Measurements from ENCODE around the gene CTDSPL2.
A peak's percentile ranks its signal among the peaks of the same experiment; 100 is the strongest.
"Not testable (repeated sequence)": the region's sequence is repeated elsewhere in the genome, so short reads cannot be mapped to it uniquely, and the experiment has no call there.

CTDSPL2 gene

DNA sequence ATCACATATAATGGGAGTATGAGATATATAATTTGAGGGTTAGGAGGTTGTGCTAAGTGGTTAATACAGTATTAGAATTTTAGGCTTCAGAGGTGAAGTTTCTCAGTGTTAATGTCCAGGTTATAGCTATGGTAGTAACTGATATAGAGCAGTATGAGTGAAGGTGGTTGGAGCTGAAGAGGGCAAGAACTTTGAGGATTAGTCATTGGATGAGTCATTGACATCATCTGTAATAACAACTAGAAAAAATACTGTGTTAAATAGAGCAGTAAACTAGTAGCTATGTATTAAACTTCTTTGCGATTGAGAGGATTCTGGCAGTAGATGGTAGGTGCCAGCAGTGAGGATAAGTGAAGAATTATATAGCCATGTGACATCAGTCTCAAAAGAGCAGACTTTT is 62.0 kb downstream of the CTDSPL2 start:
- peak; percentile 33 for DNase-seq

DNA sequence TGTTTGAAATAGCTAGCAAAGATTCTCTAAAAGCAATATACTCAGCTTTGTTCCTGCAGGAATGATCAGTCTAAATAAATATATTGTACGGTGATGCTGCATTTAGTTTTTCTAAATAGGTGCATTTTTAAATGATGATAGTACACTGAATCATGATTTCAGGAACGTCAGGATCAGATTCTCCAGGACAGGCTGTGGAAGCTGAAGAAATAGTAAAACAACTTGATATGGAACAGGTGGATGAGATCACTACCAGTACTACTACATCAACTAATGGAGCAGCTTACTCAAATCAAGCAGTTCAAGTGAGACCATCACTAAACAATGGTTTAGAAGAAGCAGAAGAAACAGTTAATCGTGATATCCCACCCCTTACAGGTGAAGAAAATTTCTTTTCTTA is 63.2 kb downstream of the CTDSPL2 start:
- DNase-seq, result no peak

DNA sequence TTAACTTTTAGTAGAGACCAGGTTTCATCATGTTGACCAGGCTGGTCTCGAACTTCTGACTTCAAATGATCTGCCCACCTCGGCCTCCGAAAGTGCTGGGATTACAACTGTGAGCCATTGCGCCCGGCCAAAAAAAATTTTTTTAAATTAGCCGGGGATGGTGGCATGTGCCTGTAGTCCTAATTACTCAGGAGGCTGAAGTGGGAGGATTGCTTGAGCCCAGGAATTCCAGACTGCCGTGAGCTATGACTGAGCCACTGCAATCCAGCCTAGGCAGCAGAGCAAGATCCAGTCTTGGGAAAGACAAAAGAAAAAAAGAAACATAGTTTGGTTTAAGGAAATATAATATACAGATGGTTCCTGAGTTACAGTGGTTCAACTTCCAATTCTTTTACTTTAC is 64.6 kb downstream of the CTDSPL2 start:
- DNase-seq, result no peak

DNA sequence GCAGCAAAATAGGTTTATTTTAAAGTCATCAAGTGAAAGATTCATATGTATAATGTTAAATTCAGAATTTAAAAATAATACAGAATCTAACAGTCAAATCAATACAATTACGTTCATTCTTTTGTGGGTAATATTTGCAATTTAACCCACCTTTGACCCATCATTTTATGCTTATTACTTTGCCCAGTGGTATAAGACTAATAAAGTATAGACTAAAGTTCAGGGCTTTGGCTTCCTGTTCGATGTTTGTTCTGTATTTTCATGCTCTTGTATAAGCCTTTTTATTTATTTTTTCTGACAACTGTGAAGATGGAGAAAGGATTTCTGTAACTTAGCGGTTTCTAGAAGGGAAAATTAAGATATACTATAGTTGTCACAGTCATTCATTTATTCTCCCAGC is 65.2 kb downstream of the CTDSPL2 start:
- DNase-seq, result no peak

DNA sequence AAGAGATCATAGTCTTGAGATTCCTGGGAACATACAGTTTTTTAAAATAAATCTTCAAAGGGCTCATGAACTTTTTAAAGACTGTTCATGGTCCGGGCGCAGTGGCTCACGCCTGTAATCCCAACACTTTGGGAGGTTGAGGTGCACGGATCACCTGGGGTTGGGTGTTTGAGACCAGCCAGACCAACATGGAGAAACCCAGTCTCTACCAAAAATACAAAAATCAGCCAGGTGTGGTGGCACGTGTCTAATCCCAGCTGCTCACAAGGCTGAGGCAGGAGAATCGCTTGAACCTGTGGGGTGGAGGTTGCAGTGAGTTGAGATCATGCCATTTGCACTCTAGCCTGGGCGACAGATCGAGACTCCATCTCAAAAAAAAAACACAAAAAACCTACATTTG is 68.1 kb downstream of the CTDSPL2 start:
- no peak for DNase-seq

DNA sequence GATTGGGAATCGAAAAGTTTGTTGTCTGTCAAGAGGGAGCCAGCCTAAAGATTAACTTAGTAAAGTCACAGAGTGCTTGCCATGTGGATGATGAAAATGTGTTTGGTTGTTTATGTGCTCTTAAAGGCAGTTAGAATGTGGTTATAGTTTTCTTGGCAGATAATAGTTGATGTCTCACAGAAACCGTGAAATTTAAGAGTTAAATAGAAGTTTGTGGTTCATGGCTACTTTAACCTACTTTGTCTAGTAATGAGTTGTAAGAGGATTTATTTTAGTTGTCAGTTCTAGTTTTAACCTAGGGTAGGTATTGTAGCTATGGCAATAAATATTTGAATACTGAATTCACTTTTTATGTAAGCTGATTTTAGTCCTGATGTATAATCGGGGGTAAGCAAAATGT is 73.1 kb downstream of the CTDSPL2 start:
- DNase-seq, result no peak

DNA sequence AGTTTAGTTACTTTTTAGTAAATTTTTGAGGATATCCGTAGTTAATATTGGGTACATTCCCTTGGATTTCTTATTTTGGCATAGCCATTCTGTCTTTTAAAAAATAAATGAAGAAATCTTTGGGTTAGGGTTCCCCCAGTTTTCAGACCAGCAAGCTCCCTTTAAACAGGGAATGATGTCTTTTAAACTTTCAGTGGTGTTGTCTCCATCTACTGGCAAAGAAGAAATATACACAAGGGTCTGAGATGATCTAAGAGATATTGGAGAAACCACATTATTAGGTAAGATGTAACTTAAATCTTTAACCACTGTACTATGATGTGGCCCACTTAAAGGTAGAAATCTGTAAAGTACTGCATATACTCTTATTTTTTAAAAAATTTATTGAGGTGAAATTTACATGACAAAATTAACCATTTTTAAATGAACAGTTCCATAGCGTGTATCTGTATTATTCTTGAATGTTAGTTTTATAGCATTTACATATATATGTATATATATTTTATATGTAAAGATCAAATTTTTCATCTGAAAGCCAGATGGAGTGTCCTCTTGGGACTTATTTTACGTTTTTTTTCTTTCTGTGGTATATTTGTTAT is 74.4 kb downstream of the CTDSPL2 start:
- peak; percentile 53 for DNase-seq

DNA sequence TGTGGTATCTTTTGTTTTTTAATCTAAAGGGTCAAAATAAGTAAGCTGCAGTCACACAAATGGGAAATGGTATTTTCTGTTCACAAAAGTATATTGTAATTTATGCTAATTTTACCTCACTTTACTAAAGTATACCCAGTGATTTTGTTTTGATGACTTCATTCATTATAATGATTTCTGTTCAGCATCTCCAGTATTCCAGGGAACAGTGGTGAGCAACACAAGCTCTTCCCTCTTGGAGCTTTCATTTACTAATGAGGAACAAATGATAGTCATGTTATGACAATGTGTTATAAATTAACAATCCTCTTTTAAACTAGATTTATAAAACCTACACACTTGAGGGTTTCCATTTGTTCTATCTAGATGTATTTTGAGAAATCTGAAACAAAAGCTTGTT is 89.0 kb downstream of the CTDSPL2 start:
- no peak for DNase-seq

DNA sequence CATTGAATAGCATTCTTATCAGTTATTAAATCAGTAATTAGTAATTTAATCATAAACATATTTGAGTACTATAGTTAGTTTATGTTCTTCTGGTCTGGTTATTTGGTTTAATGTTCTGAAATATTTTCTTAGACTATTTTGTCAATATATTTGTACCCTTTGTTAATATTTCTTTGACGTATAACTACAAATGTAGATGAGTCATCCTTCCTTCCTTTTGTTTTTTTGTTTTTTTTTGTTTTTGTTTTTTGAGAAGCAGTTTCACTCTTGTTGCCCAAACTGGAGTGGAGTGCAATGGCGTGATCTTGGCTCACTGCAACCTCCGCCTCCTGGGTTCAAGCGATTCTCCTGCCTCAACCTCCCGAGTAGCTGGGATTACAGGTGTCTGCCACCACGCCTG is 92.1 kb downstream of the CTDSPL2 start:
- no peak for DNase-seq

DNA sequence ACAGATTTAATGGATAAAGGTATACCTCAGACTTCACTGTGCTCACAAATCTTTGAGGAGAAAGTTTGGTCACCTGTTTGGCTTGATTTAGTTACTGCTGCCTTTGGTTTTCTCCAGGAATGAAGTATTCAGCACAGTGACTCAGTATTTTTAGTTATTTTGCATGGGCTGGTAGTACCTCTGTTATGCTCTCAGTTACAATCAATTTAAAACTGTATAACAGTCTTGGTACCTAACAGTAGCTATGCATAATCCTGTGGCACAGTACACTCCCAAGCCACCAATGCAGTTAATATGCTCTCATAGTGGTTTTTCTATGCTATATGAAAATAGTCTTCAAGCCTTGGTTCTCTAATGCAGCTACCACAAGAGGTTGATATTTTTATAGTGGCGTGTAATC is 97.6 kb downstream of the CTDSPL2 start:
- DNase-seq, result no peak

DNA sequence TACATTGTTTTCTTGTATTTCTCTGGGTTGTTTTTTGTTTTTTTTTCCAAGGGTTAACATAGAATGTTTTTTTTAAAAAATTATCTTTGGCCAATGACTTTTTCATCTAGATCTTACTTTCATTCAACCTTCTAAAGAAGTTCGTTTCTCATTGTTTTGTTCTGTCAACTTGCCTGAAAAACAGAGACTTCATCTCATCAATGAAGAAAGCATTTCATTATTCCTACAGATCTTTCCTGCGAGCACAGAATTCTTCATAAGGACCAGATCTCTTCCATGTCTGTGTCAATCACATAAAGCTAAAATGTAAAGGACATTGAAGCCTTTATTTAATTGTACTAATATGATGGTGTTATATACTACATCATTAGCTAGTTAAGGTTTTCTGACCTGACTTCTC is 99.8 kb downstream of the CTDSPL2 start:
- DNase-seq, result no peak

DNA sequence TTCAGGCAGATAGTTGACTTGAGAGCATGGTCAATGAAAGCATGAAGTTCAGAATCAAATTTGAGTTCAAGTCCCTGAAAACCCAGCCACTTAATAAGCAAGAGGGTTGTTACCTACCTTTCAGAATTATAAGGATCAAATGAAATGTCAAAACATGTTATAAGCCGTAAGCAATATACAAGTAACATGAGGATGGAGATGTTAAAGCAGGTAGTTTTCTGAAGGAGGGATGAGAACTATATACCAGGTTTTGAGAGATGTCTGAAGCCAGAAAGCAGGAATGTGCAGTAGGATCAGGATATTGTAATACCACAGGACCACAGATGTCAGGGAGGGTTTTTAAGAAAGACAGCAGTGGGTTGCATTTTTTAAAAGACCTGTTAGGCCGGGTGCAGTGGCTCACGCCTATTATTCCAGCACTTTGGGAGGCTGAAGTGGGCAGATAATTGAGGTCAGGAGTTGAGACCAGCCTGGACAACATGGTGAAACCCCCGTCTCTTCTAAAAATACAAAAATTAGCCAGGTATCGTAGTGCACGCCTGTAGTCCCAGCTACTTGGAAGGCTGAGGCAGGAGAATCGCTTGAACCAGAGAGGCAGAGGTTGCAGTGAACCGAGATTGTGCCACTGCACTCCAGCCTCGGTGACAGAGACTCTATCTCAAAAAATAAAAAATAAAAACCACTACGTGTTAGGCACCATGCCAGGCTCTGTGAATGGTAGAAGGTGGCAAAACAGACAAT is 102.6 kb downstream of the CTDSPL2 start:
- no peak for DNase-seq

DNA sequence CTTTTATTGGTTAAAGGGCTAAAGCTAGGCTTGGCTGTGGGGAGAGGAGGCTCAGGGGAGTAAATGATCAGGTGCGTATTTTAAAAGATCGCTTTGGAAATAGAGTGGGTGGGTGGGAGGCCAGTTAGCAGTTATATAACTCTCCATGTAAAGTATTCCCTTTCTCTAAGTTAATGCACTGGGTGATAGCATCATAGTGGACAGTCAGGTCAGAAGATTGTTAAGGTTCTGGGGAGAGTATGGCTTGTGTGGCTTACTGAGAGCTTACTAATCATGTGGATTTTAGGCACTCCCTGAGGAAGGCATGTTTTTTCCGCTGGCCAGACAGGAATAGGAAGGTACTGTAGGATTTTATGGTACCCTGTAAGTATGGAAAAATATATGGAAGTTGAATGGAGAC is 103.2 kb downstream of the CTDSPL2 start:
- DNase-seq, result no peak

DNA sequence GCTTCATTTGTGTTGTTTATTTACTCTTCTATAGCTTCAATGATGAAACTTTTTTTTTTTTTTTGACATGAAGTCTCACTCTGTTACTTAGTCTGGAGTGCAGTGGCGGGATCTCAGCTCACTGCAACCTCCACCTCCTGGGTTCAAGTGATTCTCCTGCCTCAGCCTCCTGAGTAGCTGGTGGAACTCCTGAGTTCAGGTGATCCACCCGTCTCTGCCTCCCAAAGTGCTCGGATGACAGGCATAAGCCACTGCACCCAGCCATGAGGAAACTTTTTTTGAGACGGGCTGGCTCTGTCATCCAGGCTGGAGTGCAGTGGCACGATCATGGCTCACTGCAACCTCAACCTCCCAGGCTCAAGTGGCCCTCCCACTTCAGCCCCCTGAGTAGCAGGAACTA is 104.8 kb downstream of the CTDSPL2 start:
- DNase-seq, result not testable (repeated sequence)

DNA sequence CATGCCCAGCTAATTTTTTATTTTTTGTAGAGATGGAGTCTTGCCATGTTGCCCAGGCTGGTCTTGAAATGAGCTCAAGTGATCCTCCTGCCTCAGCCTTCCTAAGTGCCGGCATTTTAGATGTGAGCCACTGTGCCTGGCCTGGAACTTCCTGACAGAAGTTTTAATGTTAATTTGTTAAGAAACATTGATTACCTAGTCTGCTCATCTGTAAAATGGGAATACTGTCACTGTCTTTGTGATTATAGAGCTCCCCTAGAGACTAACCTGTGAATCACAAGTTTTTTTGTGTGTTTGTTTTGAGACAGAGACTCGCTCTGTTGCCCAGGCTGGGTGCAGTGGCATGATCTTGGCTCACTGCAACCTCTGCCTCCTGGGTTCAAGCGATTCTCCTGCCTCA is 105.3 kb downstream of the CTDSPL2 start:
- peak; percentile 13 for DNase-seq

DNA sequence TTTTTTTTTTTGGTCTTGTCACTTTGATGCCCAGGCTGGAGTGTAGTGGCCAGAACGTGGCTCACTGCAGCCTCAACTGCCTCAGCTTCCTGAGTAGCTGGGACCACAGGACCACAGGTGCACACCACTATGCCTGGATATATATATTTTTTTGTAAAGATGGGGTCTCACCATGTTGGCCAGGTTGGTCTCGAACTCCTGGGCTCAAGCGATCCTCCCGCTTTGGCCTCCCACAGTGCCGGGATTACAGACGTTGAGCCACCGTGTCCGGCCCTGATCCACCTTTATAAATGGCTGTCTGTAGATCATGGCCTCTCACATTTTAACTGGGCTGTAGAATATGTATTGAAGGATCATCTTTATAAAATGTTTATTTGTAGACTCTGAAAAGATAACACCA is 107.7 kb downstream of the CTDSPL2 start:
- DNase-seq, result no peak

DNA sequence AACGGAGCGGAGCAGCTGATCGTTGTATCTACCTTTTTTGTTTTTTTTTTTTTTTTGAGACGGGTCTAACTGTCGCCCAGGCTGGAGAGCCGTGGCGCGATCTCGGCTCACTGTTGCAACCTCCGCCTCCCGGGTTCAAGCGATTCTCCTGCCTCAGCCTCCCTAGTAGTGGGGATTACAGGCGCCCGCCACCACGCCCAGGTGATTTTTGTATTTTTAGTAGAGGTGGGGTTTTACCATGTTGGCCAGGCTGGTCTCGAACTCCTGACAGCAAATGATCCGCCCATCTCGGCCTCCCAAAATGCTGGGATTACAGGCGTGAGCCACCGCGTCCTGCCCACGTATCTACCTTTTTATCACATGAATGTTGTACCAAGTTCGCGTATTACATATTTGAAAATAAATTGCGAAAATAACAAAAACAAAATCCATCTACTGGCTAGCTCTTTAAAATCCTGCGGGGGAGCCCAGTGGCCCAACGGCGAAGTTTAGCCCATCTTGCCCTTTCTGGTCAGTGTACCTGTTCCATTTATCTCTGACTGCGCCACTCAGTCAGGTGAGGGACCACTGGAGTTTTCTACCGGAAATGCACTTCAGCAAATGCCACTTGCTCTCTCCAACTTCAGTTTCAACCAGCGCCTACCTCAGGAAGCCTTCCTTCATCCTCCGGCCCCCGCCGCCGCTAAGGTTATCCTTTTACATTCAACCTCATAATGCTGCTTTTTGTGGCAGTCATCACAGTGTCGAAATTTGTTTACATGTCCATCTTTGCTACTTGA is 108.3 kb downstream of the CTDSPL2 start:
- DNase-seq, result no peak

DNA sequence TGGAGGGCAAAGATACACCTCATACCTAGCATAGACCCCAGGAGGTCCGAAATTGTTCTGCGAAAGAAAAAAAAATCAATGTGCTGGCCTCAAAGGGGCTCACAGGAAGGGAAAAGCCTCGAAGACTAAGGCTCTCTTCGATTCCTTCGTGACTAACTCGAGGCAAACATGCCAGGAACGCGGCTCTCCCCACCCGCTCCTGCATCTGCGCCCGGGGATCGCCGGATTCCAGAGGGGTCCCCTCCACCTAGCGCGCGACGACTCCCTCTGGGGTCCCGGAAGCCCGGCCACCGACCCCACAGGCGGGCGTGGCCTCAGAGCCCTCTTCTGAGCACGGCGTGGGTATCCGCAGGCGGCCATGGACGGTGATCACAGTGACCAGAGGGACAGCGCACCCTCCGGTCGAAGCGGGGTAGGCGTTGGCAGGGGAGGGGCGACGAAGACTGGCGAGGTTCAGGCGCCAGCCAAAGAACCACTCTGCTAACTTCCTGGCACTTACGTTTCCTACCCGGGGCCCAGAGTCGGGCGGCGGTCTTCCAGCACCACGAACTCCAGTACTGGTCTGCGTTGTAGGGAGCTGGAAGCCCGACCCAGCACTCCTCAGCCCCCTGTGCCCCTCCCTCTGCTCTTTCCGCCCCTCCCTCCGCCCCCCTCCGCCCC is 109.0 kb downstream of the CTDSPL2 start:
- no peak for DNase-seq

DNA sequence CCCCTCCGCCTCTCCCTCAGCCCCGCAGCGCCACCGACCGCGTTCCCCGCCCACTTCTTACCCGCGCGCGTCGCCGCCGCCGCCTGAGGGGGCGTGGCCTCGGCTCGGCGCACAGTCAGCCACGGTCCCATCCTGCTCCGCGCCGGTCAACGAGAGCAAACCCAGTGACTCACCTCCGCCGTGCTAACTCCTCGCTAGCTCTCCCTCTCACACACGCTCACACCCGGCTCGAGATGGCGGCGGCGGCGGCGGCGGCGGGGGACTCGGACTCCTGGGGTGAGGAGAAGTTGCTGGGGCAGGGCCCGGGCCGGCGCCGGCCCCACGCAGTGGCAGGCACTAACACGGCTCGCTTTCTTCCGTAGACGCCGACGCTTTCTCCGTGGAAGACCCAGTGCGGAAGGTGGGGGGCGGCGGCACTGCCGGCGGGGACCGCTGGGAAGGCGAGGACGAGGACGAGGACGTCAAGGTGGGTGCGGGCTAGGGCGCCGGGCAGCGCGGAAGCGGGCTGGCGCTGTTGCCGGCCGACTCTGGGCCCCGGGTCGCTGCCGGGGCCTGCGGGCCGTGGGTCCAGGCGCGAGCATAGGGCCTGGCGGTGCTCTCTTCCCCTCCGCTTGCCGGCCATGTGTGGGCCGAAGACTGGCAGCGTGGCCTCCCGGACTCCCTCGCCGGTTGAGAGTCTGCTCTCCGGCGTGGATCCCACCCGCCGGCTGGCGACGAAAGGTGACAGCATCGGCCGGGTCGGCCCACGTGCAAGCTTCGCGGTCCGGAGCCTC is 109.7 kb downstream of the CTDSPL2 start, which contains the start of gene EIF3J:
TSS of gene EIF3J (plus strand) at position 186 of the 773 bp plus-strand sequence. CDS start at position 234, 48 bp downstream.
- DNase-seq, result peak; percentile 96

DNA sequence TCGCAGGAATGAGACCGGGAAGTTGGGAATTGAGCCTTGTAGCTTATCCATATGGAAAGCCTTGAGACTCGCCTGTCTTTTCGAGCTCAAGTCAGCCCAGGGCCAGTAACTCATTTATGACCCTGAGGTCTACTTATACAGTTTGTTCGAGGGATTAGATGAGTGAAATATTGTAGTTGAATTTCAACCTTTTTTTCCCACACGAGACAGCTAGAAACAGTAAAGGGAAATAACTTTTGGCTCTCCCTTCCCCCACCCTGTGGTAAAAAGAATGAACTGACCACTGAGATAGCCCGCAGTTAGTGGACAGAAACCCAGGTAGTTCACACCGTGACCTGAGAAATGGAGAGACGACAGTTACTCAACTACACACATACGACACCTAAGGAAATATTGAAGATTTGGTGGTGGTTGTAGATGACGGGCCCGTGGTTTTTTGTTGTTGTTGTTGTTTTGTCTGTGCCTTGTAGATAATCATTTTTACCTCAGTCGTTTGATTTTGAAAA is 110.4 kb downstream of the CTDSPL2 start:
- DNase-seq, result peak; percentile 34

DNA sequence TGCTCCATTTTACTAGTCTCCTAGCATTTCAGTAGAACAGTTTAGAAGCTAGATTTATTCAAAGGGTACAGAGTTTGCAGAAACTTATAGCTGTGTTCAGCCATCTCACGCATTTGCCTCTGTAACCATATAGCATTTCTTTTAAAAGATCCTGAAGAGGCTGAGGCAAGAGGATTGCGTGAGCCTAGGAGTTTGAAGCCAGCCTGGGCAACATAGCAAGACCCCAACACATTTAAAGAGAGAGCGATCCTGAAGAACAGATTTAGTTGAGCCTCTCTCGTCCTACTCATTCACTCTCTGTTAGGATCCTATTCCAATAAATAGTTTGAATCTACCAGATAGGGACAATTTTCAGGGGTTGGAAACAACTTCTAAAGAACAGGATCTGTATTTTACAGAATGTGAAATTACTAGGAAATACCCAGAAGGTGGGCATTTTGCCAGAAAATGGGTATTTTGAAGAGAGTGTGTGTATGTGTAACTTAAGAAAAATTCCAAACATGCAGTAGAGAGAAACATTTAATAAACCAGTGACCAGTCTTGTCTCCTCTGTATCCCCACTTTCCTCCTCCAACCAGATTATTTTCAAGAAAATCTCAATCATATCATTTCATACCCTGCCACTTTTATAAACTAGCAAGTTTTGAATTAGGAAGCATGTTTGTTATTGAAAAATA is 114.0 kb downstream of the CTDSPL2 start:
- no peak for DNase-seq

DNA sequence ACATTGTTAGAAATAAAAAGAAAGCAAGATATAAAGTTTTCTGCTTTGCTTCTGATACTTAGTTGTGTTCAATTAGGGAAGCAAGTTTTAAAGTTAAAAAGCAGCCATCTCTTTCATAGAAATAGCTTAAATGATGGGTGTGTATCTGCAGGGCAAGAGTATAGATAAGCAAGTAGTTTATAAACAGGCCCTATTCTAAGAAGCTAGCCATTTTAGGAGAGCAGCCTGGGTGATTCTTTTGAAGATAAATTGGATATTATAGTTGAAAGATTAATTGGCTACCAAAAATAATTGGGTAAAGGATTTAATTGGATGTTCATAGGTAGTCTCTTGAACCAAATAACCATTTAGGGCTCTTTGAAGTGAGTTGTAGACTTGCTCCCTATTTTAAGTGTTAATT is 115.2 kb downstream of the CTDSPL2 start:
- DNase-seq, result no peak
